Activated CD8-positive, alpha-beta memory T cell treated with anti-CD3 and anti-CD28 coated beads for 24 hours (primary cell): Measurements from ENCODE around the gene CPN2.

Experiments used
- DNase-seq: peaks from one replicate; pipeline ENCODE4 v3.0.0-alpha.2; 2020

Gene CPN2

GRCh38 chr3:194293546-194294198 lies 57.5 kb downstream of the CPN2 start:
- DNase-seq: no peak

- no peak for DNase-seq
These were observed 58.8 kb downstream of the CPN2 start for GRCh38 chr3:194292331-194292730.
